ENCODE results near the gene RACGAP1.

- no peak for TF ChIP-seq CTCF (IDR thresholded peaks at IDR 0.05)
- no peak for TF ChIP-seq POLR2AphosphoS5 (IDR thresholded peaks at IDR 0.05)
- no peak for TF ChIP-seq POLR2A (IDR thresholded peaks at IDR 0.05)
Measured at GRCh38 chr12:49979016-49979586, 46.2 kb downstream of the RACGAP1 start.

Measured in gastroesophageal sphincter (tissue), 3 donors.